ENCODE data around the gene TP53BP1.

- TF ChIP-seq, protein P1, sequence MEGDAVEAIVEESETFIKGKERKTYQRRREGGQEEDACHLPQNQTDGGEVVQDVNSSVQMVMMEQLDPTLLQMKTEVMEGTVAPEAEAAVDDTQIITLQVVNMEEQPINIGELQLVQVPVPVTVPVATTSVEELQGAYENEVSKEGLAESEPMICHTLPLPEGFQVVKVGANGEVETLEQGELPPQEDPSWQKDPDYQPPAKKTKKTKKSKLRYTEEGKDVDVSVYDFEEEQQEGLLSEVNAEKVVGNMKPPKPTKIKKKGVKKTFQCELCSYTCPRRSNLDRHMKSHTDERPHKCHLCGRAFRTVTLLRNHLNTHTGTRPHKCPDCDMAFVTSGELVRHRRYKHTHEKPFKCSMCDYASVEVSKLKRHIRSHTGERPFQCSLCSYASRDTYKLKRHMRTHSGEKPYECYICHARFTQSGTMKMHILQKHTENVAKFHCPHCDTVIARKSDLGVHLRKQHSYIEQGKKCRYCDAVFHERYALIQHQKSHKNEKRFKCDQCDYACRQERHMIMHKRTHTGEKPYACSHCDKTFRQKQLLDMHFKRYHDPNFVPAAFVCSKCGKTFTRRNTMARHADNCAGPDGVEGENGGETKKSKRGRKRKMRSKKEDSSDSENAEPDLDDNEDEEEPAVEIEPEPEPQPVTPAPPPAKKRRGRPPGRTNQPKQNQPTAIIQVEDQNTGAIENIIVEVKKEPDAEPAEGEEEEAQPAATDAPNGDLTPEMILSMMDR (IDR thresholded peaks at IDR 0.05; ENCODE audit: low read depth, low read length, poor library complexity, severe bottlenecking) = no peak
- TF ChIP-seq EZH2phosphoT487 (IDR thresholded peaks at IDR 0.05; ENCODE audit: borderline replicate concordance, low read length) = no peak
Measured at GRCh38 chr15:43404130-43404529, 88.8 kb downstream of the TP53BP1 start.
